ENCODE data around the gene RPL36. TPM values are rescaled to one million over a fixed set of nuclear protein-coding genes. Genes with fewer than 3 reads are reported as not detected.

The RPL36 gene
- total and polyA plus RNA-seq, 11 donors: 255 to 981 (median 391) TPM

DNA sequence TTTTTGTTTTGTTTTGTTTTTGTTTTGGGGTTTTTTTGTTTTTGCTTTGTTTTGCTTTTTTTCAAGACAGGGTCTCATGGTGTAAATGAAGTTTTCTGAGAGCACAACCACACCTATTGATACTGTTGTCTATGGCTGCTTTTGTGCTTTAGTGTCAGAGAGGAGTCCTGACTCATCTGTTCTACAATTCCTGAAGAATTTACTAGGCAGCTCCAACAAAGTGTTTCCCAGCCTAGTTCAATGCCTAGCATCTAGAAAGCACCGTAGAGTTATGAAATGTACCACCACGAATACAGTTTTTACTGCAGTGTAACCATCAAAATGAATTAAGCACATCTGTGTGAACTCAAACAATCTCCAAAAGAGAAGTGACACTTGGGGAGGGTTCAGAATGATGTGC, 46.1 kb upstream of the RPL36 start:
- H3K4me1 ChIP-seq: no peaks in the 10 kb centered on the region
- intact Hi-C loops (cut with DNase I): no loop called here
- H3K9me3 ChIP-seq: no peaks in the 10 kb centered on the region
- H3K4me3 ChIP-seq: no peak overlapping the region
- TF ChIP-seq, protein P1, sequence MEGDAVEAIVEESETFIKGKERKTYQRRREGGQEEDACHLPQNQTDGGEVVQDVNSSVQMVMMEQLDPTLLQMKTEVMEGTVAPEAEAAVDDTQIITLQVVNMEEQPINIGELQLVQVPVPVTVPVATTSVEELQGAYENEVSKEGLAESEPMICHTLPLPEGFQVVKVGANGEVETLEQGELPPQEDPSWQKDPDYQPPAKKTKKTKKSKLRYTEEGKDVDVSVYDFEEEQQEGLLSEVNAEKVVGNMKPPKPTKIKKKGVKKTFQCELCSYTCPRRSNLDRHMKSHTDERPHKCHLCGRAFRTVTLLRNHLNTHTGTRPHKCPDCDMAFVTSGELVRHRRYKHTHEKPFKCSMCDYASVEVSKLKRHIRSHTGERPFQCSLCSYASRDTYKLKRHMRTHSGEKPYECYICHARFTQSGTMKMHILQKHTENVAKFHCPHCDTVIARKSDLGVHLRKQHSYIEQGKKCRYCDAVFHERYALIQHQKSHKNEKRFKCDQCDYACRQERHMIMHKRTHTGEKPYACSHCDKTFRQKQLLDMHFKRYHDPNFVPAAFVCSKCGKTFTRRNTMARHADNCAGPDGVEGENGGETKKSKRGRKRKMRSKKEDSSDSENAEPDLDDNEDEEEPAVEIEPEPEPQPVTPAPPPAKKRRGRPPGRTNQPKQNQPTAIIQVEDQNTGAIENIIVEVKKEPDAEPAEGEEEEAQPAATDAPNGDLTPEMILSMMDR (IDR thresholded peaks at IDR 0.05): no peak
- ATAC-seq: no peak
- peaks cover 0 to 96% (median 74%) of the 10 kb centered on the region in 9 donors for H3K36me3 ChIP-seq
- no peaks in the 10 kb centered on the region for H3K27me3 ChIP-seq
- DNase-seq: no peak
- WGBS, 4 donors: 87 to 93% (median 89%) methylated on average over 2 of the region's 2 CpGs
- no peak overlapping the region for H3K27ac ChIP-seq

DNA sequence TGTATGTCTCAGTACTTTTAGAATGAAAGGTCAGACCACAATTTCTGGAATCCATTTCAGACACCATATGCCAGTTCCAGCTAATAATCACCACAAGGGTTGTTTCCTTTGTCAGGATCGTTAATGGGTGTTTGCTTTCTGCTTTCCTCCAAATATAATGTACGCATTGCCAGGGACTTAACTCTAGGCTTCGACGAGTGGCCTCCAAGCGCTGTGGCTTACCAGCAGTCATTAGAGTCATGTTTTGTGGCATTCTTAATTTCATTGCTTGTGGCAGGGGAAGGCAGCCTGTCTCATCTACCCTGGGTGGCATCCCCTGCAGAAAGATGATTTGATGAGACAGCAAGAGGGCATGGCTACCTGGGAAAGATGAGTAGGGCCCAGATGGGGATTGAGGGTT, 44.7 kb upstream of the RPL36 start:
- DNase-seq (no peak), ATAC-seq (no peak)
- H3K4me3 ChIP-seq: no peak overlapping the region
- H3K9me3 ChIP-seq: no peaks in the 10 kb centered on the region
- intact Hi-C loops (cut with DNase I): no loop called here
- H3K27me3 ChIP-seq: no peaks in the 10 kb centered on the region
- H3K4me1 ChIP-seq: no peaks in the 10 kb centered on the region
- TF ChIP-seq POLR2A (IDR thresholded peaks at IDR 0.05): no peak
- TF ChIP-seq, protein P1 (IDR thresholded peaks at IDR 0.05): no peak
- WGBS, 4 donors: 84 to 92% (median 89%) methylated on average over 5 of the region's 5 CpGs
- H3K36me3 ChIP-seq: peaks cover 4 to 92% (median 84%) of the 10 kb centered on the region in 9 donors
- H3K27ac ChIP-seq: no peak overlapping the region

DNA sequence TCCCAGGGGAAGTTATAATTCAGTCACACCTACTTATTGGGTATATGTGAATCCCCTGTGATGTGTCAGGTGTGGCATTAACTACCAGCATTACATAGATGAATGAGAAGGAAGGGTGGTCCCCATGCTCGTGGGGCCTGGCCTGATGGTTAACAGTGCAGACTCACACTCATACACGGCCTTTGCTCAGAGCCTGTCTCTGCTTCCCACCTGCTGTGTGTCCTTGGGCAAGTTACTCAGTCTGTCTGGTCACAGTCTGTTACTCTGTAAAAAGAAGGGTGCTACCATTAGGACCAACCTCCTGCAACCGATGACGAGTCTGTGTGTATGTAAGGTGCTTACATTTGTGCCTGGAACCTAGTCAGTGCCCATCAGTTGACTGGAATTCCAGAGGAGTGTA, 43.4 kb upstream of the RPL36 start:
- no peak overlapping the region for H3K27ac ChIP-seq
- H3K9me3 ChIP-seq: no peaks in the 10 kb centered on the region
- 91 to 92% (median 91%) methylated on average over 4 of the region's 4 CpGs for WGBS, 4 donors
- intact Hi-C loops (cut with DNase I): no loop called here
- H3K36me3 ChIP-seq: peaks cover 4 to 93% (median 91%) of the 10 kb centered on the region in 9 donors
- no peak for ATAC-seq
- no peaks in the 10 kb centered on the region for H3K27me3 ChIP-seq
- no peaks in the 10 kb centered on the region for H3K4me1 ChIP-seq
- TF ChIP-seq, protein P1 (IDR thresholded peaks at IDR 0.05): no peak
- TF ChIP-seq POLR2A (IDR thresholded peaks at IDR 0.05): no peak
- no peak overlapping the region for H3K4me3 ChIP-seq
- no peak for DNase-seq

DNA sequence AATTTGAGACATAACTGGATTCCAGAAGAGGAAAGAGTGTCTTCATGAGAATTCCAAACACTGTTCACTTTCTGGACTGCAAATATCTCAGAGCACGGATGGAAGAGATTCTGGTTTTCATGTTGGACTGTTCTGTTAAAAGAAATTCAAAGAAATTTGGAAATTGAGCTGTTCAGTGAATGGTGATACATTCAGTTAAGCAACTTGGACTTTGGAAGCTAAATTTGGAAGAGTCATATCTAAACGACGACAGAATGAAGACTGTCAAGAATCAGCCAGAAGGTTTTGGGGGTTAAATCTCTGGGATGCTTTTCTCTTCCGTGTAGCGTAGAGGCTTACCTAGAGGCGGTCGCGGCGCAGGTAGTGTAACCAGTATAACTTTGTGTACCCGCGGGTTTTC, 41.6 kb upstream of the RPL36 start:
- Histone ChIP-seq H3K27ac (no peak overlapping the region), H3K9me3 (no peaks in the 10 kb centered on the region), H3K4me1 (no peaks in the 10 kb centered on the region), H3K27me3 (no peaks in the 10 kb centered on the region), H3K36me3 (peaks cover 8 to 93% (median 92%) of the 10 kb centered on the region in 9 donors), H3K4me3 (no peak overlapping the region)
- 80 to 89% (median 88%) methylated on average over 9 to 11 of the region's 11 CpGs for WGBS, 4 donors
- ATAC-seq (no peak), DNase-seq (no peak)
- TF ChIP-seq POLR2A (IDR thresholded peaks at IDR 0.05): no peak
- TF ChIP-seq, protein P1 (IDR thresholded peaks at IDR 0.05): no peak
- intact Hi-C loops (cut with DNase I): no loop called here

All from heart left ventricle (tissue), 16 donors.